Uterus (tissue), 2 donors: ENCODE results near the gene EXTL1.

Source experiments
- CTCF ChIP-seq, 4 experiments: fragments of 200-600 bp in 2 of 4; fragments of 450-650 bp in 2 of 4; sonication (generic) in 2 of 4; IDR thresholded peaks; one replicate each; pipeline ENCODE4 v1.5.1; 2016 to 2019; ENCODE audit warnings: antibody characterized with exemption in 4 of 4, mild to moderate bottlenecking in 2 of 4, moderate library complexity in 1 of 4
- POLR2A ChIP-seq, 2 donors: fragments of 450-650 bp; IDR thresholded peaks; one replicate each; pipeline ENCODE4 v1.6.1; 2016; ENCODE audit warnings: antibody characterized with exemption in 2 of 2, mild to moderate bottlenecking in 1 of 2, moderate library complexity in 1 of 2

- TF ChIP-seq CTCF (IDR thresholded peaks at IDR 0.05) = no peak
- no peak for TF ChIP-seq POLR2A (IDR thresholded peaks at IDR 0.05)
Observed at GRCh38 chr1:26047278-26047874, 25.8 kb downstream of the EXTL1 start.
